GM12874 (cell line): ENCODE measurements around the gene PLEKHM3.

ENCODE experiments used
- TF ChIP-seq, protein P1 (sequence below): IDR thresholded peaks from 2 replicates; pipeline ENCODE4 v1.5.1; 2011; ENCODE audit warnings: low read depth, mild to moderate bottlenecking, control low read depth, low read length, moderate library complexity; ENCODE audit not compliant: insufficient read depth

Gene PLEKHM3

DNA sequence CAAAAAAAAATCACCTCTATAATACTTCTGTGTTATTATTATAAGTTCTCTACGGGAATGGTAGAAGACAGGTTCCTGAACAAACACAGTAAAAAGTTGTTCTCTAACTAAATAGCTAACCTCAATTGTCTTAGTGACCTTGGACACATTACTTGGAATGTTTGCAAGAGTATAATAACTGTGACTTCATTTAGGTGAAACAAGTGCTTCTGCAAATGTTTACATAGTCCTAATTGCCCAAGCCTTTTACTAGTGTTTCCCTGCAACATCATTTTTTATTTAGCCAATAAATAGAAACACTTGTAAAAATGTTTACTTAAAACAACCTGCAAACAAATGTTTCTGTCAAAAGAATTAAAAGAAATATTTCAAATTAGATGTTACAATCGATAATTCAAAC lies 9.9 kb downstream of the PLEKHM3 start:
- TF ChIP-seq, protein P1, sequence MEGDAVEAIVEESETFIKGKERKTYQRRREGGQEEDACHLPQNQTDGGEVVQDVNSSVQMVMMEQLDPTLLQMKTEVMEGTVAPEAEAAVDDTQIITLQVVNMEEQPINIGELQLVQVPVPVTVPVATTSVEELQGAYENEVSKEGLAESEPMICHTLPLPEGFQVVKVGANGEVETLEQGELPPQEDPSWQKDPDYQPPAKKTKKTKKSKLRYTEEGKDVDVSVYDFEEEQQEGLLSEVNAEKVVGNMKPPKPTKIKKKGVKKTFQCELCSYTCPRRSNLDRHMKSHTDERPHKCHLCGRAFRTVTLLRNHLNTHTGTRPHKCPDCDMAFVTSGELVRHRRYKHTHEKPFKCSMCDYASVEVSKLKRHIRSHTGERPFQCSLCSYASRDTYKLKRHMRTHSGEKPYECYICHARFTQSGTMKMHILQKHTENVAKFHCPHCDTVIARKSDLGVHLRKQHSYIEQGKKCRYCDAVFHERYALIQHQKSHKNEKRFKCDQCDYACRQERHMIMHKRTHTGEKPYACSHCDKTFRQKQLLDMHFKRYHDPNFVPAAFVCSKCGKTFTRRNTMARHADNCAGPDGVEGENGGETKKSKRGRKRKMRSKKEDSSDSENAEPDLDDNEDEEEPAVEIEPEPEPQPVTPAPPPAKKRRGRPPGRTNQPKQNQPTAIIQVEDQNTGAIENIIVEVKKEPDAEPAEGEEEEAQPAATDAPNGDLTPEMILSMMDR = no peak

DNA sequence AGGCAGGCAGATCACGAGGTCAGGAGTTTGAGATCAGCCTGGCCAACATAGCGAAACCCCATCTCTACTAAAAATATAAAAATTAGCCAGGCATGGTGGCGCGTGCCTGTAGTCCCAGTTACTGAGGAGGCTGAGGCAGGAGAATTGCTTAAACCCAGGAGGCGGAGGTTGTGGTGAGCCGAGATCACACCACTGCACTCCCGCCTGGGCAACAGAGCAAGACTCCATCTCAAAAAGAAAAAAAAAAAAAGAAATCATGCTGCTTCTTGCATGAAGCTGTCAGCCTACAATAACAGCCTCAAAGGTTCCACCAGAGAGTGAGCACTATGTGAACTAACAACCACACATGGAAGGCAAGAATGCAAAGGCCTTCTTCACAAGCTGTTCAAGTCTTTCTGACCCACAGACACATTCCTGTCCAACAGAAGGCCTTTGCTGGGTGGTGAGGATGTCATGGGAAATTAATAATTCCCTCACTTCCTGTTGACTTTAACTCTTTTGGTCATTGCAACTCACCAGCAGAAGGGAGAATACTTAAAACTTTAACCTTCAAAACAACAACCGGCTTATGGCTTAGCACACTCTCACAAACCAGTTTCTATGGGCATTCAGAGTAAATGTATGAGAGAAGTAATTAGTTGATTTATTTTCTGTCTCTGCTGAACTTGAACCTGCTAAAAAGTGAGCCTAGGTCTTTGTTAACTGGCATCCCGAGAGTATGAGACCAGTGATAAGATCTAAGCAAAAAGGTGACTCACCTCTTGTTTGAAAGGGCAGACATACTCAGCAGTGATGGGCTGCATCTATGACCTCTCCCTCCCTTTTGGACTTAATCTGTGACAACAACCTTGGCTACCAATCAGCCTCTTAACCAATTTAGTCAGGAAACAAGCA lies 11.8 kb downstream of the PLEKHM3 start:
- TF ChIP-seq, protein P1 = no peak

DNA sequence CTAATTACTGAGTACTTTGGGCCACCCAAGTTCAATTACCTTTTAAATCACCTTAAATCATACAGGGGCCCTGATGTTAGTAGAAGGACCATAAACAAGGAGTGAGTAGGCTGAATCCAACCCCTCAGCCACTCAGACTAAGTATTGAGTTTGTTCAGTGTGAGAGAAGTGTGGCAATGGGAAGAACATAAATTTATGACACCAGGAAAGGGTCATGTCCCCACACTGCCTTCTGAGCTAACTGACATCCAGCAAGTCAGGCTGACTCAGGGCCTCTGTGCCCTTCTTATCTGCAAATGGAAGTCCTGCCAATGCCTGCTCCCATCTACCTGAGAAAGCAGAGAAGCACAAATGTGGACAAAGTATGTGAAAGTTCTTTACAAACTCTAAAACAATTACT lies 12.9 kb downstream of the PLEKHM3 start:
- TF ChIP-seq, protein P1 = no peak

DNA sequence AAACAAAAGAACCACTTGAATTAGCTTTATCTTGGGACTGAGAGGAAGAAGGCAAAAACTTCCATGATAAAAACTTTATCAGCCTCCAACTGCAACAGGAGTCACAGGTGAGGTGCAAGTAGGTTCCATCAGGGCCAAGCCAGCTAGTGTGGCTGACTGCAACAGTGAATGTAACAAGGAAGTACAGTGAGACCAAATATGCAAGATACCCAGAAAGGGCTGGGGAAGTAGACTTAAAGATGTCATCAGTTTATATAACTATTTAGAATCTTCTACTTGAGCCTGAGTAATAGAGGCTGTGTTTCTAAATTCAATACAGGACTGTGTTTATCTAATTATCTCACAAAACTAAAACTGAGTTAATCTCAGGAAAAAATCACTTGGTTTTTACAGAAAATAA lies 14.8 kb downstream of the PLEKHM3 start:
- TF ChIP-seq, protein P1 = no peak

DNA sequence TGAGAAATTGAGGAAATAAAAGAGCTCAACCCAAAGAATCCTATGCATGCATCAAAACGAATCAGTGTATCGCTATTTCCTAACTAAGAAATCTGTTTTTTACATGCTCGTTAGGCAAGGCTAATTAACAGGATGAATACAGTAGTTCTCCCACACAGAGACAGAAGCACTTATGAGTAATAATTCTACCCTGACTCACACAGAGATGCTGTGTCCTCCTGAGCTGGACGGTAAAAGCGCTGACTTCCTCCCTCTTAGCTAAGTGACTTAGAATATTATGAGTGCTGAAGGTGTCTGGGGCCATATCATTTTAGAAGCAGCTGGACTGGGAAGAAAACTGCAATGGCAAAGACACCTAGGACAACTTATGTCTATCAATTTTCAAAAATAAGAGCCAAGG lies 18.5 kb downstream of the PLEKHM3 start:
- TF ChIP-seq, protein P1 = no peak

DNA sequence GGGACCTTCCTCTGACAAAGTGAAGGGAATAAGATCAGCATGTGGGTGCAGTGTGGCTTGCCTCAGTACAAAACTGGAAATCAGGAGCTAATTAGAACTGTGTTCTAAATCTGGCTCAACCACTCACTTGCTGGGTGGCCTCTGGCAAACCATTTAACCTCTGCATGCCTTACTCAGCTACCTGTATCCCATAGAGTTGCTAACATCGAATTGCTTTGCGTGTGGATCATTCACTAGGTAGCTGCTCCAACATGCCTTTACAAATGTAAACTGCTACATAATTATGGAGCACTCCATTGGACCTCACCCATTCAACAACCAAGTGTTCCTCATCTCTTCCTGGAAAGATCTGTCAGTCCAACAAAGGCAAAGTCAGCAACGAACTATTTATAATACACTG lies 19.0 kb downstream of the PLEKHM3 start:
- TF ChIP-seq, protein P1 = no peak

DNA sequence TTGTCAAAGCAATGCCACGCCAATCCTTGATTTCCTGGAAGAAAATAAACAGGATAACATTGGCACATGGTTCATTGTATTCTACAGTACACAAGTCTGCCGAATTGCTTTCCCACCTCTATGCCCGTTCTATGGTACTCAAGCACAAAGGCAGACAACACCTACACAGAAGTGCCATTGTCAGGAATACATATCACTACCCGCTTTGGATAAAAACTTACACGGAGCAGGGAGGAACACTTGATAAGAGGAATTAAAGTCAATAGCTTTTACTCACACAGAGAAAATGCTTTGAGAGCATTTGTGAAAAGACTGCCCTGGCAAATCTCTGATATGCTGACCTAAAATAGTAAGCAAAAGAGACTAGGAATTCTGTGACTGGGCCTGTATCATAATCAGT lies 23.4 kb downstream of the PLEKHM3 start:
- TF ChIP-seq, protein P1 = no peak
